GM18498 (cell line): ENCODE data around the gene ZC3H13.
A peak's percentile ranks its signal among the peaks of the same experiment; 100 is the strongest.

Source experiments
- ATAC-seq: cut with Tn5 transposase; IDR thresholded peaks from one replicate; pipeline ENCODE4 v1.9.1; 2021; ENCODE audit warnings: mild to moderate bottlenecking, moderate library complexity; ENCODE audit not compliant: unreplicated experiment

Gene ZC3H13

GRCh38 chr13:46052319-46053161 lies at the start of gene ZC3H13:
TSS of gene ZC3H13 (minus strand) at chr13:46052746. CDS start at chr13:46045507, 7,239 bp downstream.
- peak; percentile 99 for ATAC-seq

GRCh38 chr13:46102255-46102605 lies 49.7 kb upstream of the ZC3H13 start:
- no peak for ATAC-seq

- no peak for ATAC-seq
These were observed 49.1 kb upstream of the ZC3H13 start for GRCh38 chr13:46101484-46102254.

GRCh38 chr13:46101002-46101401 lies 48.5 kb upstream of the ZC3H13 start:
- no peak for ATAC-seq

GRCh38 chr13:46100191-46100815 lies 47.8 kb upstream of the ZC3H13 start:
- ATAC-seq = no peak

GRCh38 chr13:46097663-46098062 lies 45.1 kb upstream of the ZC3H13 start:
- no peak for ATAC-seq

- no peak for ATAC-seq
These were observed 44.5 kb upstream of the ZC3H13 start for GRCh38 chr13:46097015-46097414.

- ATAC-seq = no peak
These were observed 41.9 kb upstream of the ZC3H13 start for GRCh38 chr13:46094478-46094877.

GRCh38 chr13:46088821-46089562 lies 36.4 kb upstream of the ZC3H13 start:
- no peak for ATAC-seq

- no peak for ATAC-seq
These were observed 34.9 kb upstream of the ZC3H13 start for GRCh38 chr13:46087481-46087880.

- ATAC-seq = no peak
These were observed 34.4 kb upstream of the ZC3H13 start for GRCh38 chr13:46086985-46087384.

- no peak for ATAC-seq
These were observed 33.9 kb upstream of the ZC3H13 start for GRCh38 chr13:46086421-46086922.

GRCh38 chr13:46085737-46086136 lies 33.2 kb upstream of the ZC3H13 start:
- ATAC-seq = no peak

- ATAC-seq = no peak
These were observed 29.8 kb upstream of the ZC3H13 start for GRCh38 chr13:46082324-46082723.

- no peak for ATAC-seq
These were observed 27.2 kb upstream of the ZC3H13 start for GRCh38 chr13:46079770-46080169.

GRCh38 chr13:46077265-46077664 lies 24.7 kb upstream of the ZC3H13 start:
- ATAC-seq = no peak

GRCh38 chr13:46076827-46077226 lies 24.3 kb upstream of the ZC3H13 start:
- ATAC-seq = no peak

GRCh38 chr13:46075811-46076210 lies 23.3 kb upstream of the ZC3H13 start:
- no peak for ATAC-seq

- peak; percentile 89 for ATAC-seq
These were observed 19.2 kb upstream of the ZC3H13 start for GRCh38 chr13:46071590-46072249.

- no peak for ATAC-seq
These were observed 10.7 kb upstream of the ZC3H13 start for GRCh38 chr13:46063292-46063691.
